GM03348 (cell line): ENCODE results near the gene CCDC157.
"Not testable (repeated sequence)": the region's sequence is repeated elsewhere in the genome, so short reads cannot be mapped to it uniquely, and the experiment has no call there.

ENCODE experiments used
- DNase-seq: peaks from one replicate; pipeline ENCODE4 v3.0.0; 2012; ENCODE audit warnings: low spot score

Gene CCDC157

GRCh38 chr22:30325724-30326254, 31.0 kb upstream of the CCDC157 start:
- no peak for DNase-seq

- peak; percentile 75 for DNase-seq
These were observed 30.5 kb upstream of the CCDC157 start for GRCh38 chr22:30326255-30326705.

GRCh38 chr22:30326706-30327362, 30.0 kb upstream of the CCDC157 start, which contains the start of gene TBC1D10A:
Gene TBC1D10A (minus strand): TSS chr22:30326941. CDS start chr22:30326881, 60 bp downstream.
- peak; percentile 100 for DNase-seq

GRCh38 chr22:30327864-30328345, 28.9 kb upstream of the CCDC157 start:
- DNase-seq: no peak

GRCh38 chr22:30328466-30329049, 28.2 kb upstream of the CCDC157 start:
- no peak for DNase-seq

GRCh38 chr22:30332551-30332950, 24.3 kb upstream of the CCDC157 start:
- no peak for DNase-seq

GRCh38 chr22:30332994-30333706, 23.7 kb upstream of the CCDC157 start:
- no peak for DNase-seq

- no peak for DNase-seq
These were observed 23.1 kb upstream of the CCDC157 start for GRCh38 chr22:30333707-30334087.

GRCh38 chr22:30334646-30335045, 22.2 kb upstream of the CCDC157 start:
- no peak for DNase-seq

- DNase-seq: no peak
These were observed 21.6 kb upstream of the CCDC157 start for GRCh38 chr22:30335236-30335635.

GRCh38 chr22:30336752-30337460, 19.9 kb upstream of the CCDC157 start:
- DNase-seq: no peak

GRCh38 chr22:30337461-30337778, 19.4 kb upstream of the CCDC157 start:
- DNase-seq: no peak

GRCh38 chr22:30338341-30338740, 18.5 kb upstream of the CCDC157 start:
- not testable (repeated sequence) for DNase-seq

GRCh38 chr22:30338802-30339201, 18.0 kb upstream of the CCDC157 start:
- no peak for DNase-seq

- no peak for DNase-seq
These were observed 15.7 kb upstream of the CCDC157 start for GRCh38 chr22:30340911-30341685.

- DNase-seq: no peak
These were observed 12.2 kb upstream of the CCDC157 start for GRCh38 chr22:30344447-30345200.

GRCh38 chr22:30347255-30347892, 9.4 kb upstream of the CCDC157 start:
- no peak for DNase-seq

GRCh38 chr22:30348404-30348803, 8.4 kb upstream of the CCDC157 start:
- no peak for DNase-seq

GRCh38 chr22:30348809-30349208, 8.0 kb upstream of the CCDC157 start:
- peak; percentile 36 for DNase-seq

GRCh38 chr22:30351226-30351625, 5.6 kb upstream of the CCDC157 start:
- DNase-seq: no peak
